ENCODE data around the gene RFWD3. TPM values are rescaled to one million over a fixed set of nuclear protein-coding genes. Genes with fewer than 3 reads are reported as not detected.

Gene RFWD3
- total RNA-seq, 1 donor from 2014 or later: 17.7 TPM

DNA sequence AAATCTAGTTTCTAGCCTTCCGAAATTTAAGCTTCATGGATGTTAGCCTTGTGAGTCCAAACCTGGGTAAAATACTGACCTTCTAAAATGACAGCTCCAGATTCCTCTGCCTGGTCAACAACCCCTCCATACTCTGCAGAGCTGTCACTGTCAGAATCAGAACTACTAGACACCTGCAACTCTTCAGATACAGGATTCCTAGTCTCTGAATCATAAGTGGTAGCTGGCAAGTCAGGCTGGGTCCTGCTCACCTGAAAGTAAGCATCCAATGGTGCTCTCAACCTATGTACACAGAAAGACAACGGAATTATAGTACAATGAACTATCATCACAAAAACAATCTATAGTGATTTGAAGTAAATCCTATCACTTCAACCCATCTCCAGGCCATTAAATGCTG is 14.8 kb downstream of the RFWD3 start:
- Histone ChIP-seq H3K36me3 (ENCODE audit: control insufficient read depth in 3 of 3, insufficient read depth in 3 of 3, low read length in 3 of 3) (peaks cover 0 to 29% (median 24%) of the 10 kb centered on the region in 3 donors), H3K27me3 (ENCODE audit: control insufficient read depth in 3 of 3, insufficient read depth in 3 of 3, low read length in 3 of 3) (no peaks in the 10 kb centered on the region), H3K27ac (ENCODE audit: low read depth, low read length) (no peak overlapping the region), H3K4me3 (ENCODE audit: low read length in 3 of 3) (no peak overlapping the region), H3K4me1 (ENCODE audit: control insufficient read depth in 3 of 3, insufficient read depth in 3 of 3, low read length in 3 of 3) (no peaks in the 10 kb centered on the region), H3K9me3 (ENCODE audit: control insufficient read depth in 3 of 3, low read length in 3 of 3) (no peaks in the 10 kb centered on the region), H3K9ac (ENCODE audit: low read depth in 1 of 3, low read length in 3 of 3) (no peak overlapping the region)

DNA sequence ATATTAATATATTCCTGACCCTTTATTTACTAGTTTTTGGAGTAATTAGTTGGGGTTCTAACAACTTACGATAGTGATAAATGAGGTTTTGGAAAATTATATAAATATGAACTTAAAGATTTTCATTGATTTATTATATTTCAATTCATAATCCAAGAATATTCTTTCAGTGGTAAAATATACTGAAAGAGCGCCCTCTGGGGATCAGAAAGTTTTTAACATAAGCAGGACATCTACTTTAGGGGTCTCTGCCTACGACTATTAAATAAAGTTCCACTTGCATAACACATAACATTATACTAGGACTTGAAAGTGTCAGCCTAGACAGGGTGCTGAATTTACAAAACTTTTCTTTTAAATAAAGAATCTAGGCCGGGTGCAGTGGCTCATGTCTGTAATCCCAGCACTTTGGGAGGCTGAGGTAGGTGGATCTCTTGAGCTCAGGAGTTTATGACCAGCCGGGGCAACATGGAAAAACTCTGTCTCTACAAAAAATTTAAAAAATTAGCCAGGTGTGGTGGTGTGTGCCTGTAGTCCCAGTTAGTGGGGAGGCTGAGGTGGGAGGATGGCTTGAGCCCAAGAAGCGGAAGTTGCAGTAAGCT is 15.6 kb downstream of the RFWD3 start:
- Histone ChIP-seq H3K4me3 (ENCODE audit: low read length in 3 of 3) (no peak overlapping the region), H3K9me3 (ENCODE audit: control insufficient read depth in 3 of 3, low read length in 3 of 3) (no peaks in the 10 kb centered on the region), H3K9ac (ENCODE audit: low read depth in 1 of 3, low read length in 3 of 3) (no peak overlapping the region), H3K4me1 (ENCODE audit: control insufficient read depth in 3 of 3, insufficient read depth in 3 of 3, low read length in 3 of 3) (no peaks in the 10 kb centered on the region), H3K27me3 (ENCODE audit: control insufficient read depth in 3 of 3, insufficient read depth in 3 of 3, low read length in 3 of 3) (no peaks in the 10 kb centered on the region), H3K27ac (ENCODE audit: low read depth, low read length) (no peak overlapping the region), H3K36me3 (ENCODE audit: control insufficient read depth in 3 of 3, insufficient read depth in 3 of 3, low read length in 3 of 3) (peaks cover 2 to 29% (median 24%) of the 10 kb centered on the region in 3 donors)

DNA sequence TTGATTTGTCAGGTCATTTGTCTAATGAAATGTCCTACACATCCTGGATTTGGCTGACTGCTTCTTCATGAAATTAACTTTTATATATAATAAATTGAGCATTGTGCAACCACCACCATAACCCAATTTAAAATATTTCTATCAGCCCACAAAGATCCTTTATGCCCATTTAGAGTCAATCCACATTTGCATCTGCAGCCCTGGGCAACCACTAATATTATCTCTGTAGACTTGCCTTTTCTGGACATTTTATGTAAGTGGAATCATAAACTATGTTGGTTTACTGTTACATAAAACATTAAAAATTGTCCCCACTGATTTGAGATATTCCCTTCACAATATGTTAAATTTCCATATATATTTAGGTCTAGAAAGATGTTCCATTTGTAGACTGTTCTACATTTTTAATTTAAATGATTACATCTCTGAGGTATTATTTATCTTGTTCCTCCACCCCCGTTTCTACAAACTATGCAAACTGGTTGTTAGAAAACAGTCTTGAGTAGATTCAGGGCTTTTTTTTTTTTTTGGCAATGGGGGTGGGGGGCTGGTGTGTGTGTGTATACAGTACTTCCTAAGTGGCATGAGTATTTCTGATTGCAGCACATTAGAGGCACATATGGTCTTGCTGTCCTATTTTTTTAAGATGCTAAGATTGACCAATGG is 16.7 kb downstream of the RFWD3 start:
- Histone ChIP-seq H3K4me1 (ENCODE audit: control insufficient read depth in 3 of 3, insufficient read depth in 3 of 3, low read length in 3 of 3) (no peaks in the 10 kb centered on the region), H3K36me3 (ENCODE audit: control insufficient read depth in 3 of 3, insufficient read depth in 3 of 3, low read length in 3 of 3) (peaks cover 8 to 29% (median 29%) of the 10 kb centered on the region in 3 donors), H3K4me3 (ENCODE audit: low read length in 3 of 3) (no peak overlapping the region), H3K9ac (ENCODE audit: low read depth in 1 of 3, low read length in 3 of 3) (no peak overlapping the region), H3K27ac (ENCODE audit: low read depth, low read length) (no peak overlapping the region), H3K9me3 (ENCODE audit: control insufficient read depth in 3 of 3, low read length in 3 of 3) (no peaks in the 10 kb centered on the region), H3K27me3 (ENCODE audit: control insufficient read depth in 3 of 3, insufficient read depth in 3 of 3, low read length in 3 of 3) (no peaks in the 10 kb centered on the region)

DNA sequence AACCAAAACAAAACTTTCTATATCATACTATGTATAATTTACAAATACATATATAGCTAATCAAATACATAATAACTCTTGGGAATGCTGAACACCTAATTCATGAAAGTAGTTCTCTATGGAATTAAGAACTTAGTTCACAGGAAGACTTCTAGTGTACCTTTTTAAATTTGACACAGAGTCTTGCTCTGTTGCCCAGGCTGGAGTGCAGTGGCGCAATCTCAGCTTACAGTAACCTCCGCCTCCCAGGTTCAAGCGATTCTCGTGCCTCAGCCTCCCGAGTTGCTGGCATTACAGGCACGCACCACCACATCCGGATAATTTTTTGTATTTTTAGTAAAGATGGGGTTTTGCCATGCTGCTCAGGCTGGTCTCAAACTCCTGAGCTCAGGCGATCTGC is 24.7 kb downstream of the RFWD3 start:
- H3K9me3 ChIP-seq (ENCODE audit: control insufficient read depth in 3 of 3, low read length in 3 of 3): no peaks in the 10 kb centered on the region
- no peak overlapping the region for H3K4me3 ChIP-seq (ENCODE audit: low read length in 3 of 3)
- peaks cover 20 to 36% (median 26%) of the 10 kb centered on the region in 3 donors for H3K36me3 ChIP-seq (ENCODE audit: control insufficient read depth in 3 of 3, insufficient read depth in 3 of 3, low read length in 3 of 3)
- no peak overlapping the region for H3K9ac ChIP-seq (ENCODE audit: low read depth in 1 of 3, low read length in 3 of 3)
- no peaks in the 10 kb centered on the region for H3K27me3 ChIP-seq (ENCODE audit: control insufficient read depth in 3 of 3, insufficient read depth in 3 of 3, low read length in 3 of 3)
- no peaks in the 10 kb centered on the region for H3K4me1 ChIP-seq (ENCODE audit: control insufficient read depth in 3 of 3, insufficient read depth in 3 of 3, low read length in 3 of 3)
- no peak overlapping the region for H3K27ac ChIP-seq (ENCODE audit: low read depth, low read length)

DNA sequence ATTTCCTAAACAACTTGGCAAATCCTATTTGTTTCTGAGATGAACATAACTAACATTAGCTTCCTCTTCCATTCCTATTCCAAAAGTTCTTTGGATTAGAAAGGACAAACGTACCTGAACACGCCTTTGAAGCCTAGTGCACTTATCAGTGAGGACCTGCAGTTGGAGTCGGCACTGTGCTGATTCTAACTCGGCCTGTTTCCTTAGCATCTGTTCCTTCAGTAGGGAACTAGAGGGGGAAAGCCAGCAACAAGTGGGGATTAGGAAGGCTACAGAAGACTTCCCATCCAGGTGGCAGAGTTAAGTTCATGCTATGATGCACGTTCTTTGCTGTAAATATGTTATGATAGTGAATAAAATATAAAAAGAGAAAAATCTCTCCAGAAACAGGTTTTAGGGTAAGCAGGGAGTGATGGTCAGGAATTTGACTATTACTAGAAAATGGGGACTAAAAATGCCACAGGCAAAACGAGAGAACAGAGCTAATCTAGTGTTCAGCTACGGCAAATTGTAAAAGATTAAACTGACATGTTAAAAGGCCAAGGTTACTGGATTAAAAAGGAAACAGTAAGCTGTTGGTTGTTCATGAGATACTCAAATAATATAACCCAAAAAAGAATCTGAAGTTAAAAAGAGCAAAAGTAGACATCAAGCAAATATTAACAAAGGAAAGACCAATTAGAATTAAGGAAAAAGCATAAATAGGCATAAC is 28.8 kb downstream of the RFWD3 start:
- Histone ChIP-seq H3K27me3 (ENCODE audit: control insufficient read depth in 3 of 3, insufficient read depth in 3 of 3, low read length in 3 of 3) (no peaks in the 10 kb centered on the region), H3K4me1 (ENCODE audit: control insufficient read depth in 3 of 3, insufficient read depth in 3 of 3, low read length in 3 of 3) (no peaks in the 10 kb centered on the region), H3K27ac (ENCODE audit: low read depth, low read length) (no peak overlapping the region), H3K36me3 (ENCODE audit: control insufficient read depth in 3 of 3, insufficient read depth in 3 of 3, low read length in 3 of 3) (peaks cover 7 to 27% (median 26%) of the 10 kb centered on the region in 3 donors), H3K9ac (ENCODE audit: low read depth in 1 of 3, low read length in 3 of 3) (no peak overlapping the region), H3K9me3 (ENCODE audit: control insufficient read depth in 3 of 3, low read length in 3 of 3) (no peaks in the 10 kb centered on the region), H3K4me3 (ENCODE audit: low read length in 3 of 3) (no peak overlapping the region)

DNA sequence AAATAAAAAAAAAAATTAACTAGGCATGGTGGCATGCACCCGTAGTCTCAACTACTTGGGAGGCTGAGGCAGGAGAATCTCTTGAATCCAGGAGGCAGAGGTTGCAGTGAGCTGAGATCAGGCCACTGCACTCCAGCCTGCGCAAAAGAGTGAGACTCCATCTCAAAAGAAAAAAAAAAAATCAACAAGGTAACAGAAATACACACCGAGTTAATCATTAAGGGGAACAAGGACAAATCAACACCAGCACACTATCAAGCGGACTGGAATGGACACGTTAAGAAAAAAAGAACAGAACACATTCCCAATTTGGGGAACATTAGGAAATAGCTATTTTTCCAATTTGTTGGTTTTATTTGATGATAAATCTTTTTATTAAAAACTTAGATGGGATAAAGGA is 31.4 kb downstream of the RFWD3 start:
- H3K9me3 ChIP-seq (ENCODE audit: control insufficient read depth in 3 of 3, low read length in 3 of 3): no peaks in the 10 kb centered on the region
- no peaks in the 10 kb centered on the region for H3K4me1 ChIP-seq (ENCODE audit: control insufficient read depth in 3 of 3, insufficient read depth in 3 of 3, low read length in 3 of 3)
- no peaks in the 10 kb centered on the region for H3K27me3 ChIP-seq (ENCODE audit: control insufficient read depth in 3 of 3, insufficient read depth in 3 of 3, low read length in 3 of 3)
- no peak overlapping the region for H3K27ac ChIP-seq (ENCODE audit: low read depth, low read length)
- H3K4me3 ChIP-seq (ENCODE audit: low read length in 3 of 3): no peak overlapping the region
- H3K36me3 ChIP-seq (ENCODE audit: control insufficient read depth in 3 of 3, insufficient read depth in 3 of 3, low read length in 3 of 3): peaks cover 11 to 43% (median 39%) of the 10 kb centered on the region in 3 donors
- no peak overlapping the region for H3K9ac ChIP-seq (ENCODE audit: low read depth in 1 of 3, low read length in 3 of 3)

DNA sequence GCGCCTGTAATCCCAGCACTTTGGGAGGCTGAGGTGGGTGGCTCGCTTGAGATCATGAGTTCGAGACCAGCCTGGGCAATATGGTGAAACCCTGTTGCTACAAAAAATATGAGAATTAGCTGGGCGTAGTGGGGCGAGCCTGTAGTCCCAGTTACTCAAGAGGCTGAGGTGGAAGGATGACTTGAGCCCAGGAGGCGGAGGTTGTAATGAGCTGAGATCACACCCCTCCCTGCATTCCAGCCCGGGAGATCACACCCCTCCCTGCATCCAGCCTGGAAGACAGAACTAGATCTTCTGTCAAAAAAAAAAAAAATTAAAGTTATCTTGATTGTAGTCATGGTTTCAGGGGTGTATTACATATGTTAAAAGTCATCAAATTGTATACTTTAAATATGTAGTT is 33.0 kb downstream of the RFWD3 start:
- Histone ChIP-seq H3K36me3 (ENCODE audit: control insufficient read depth in 3 of 3, insufficient read depth in 3 of 3, low read length in 3 of 3) (peaks cover 8 to 49% (median 42%) of the 10 kb centered on the region in 3 donors), H3K27ac (ENCODE audit: low read depth, low read length) (no peak overlapping the region), H3K4me1 (ENCODE audit: control insufficient read depth in 3 of 3, insufficient read depth in 3 of 3, low read length in 3 of 3) (no peaks in the 10 kb centered on the region), H3K9ac (ENCODE audit: low read depth in 1 of 3, low read length in 3 of 3) (no peak overlapping the region), H3K27me3 (ENCODE audit: control insufficient read depth in 3 of 3, insufficient read depth in 3 of 3, low read length in 3 of 3) (no peaks in the 10 kb centered on the region), H3K9me3 (ENCODE audit: control insufficient read depth in 3 of 3, low read length in 3 of 3) (no peaks in the 10 kb centered on the region), H3K4me3 (ENCODE audit: low read length in 3 of 3) (no peak overlapping the region)

DNA sequence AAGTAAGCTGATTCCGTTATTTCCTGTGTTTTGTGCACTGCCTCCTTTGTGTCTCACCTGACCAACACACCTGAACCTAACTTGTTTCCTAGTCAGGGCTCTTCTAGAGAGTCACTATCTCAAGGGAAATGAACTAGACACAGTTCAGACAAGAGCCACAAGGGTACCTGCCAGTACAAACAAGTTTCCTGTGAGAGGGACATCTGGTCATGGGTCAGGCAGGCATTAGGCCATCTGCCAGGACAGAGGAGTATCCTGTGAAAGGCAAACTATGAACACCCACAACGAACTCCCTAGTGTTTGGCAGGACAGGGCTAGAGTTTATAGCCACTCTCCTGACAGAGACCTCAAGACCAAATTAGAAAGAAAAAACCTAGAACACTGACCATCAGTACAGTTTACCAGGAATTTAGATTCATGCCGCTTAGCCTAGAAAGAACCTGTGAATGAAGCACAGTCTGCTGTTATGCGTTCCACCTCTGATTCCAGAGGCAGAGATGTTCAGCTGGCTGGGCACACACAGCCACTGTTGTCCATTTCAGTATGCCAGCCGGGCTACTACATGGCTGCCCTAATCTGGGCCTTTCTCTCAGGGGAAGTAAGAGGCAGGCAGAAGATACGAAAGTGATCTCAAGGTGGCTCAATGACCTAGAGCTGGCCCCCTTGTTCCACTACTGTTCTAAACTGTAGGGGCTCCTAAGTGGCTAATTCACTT is 39.0 kb downstream of the RFWD3 start:
- H3K4me1 ChIP-seq (ENCODE audit: control insufficient read depth in 3 of 3, insufficient read depth in 3 of 3, low read length in 3 of 3): peaks cover 0 to 7% (median 6%) of the 10 kb centered on the region in 3 donors
- peaks cover 31 to 69% (median 66%) of the 10 kb centered on the region in 3 donors for H3K36me3 ChIP-seq (ENCODE audit: control insufficient read depth in 3 of 3, insufficient read depth in 3 of 3, low read length in 3 of 3)
- no peak overlapping the region for H3K9ac ChIP-seq (ENCODE audit: low read depth in 1 of 3, low read length in 3 of 3)
- H3K9me3 ChIP-seq (ENCODE audit: control insufficient read depth in 3 of 3, low read length in 3 of 3): no peaks in the 10 kb centered on the region
- H3K27me3 ChIP-seq (ENCODE audit: control insufficient read depth in 3 of 3, insufficient read depth in 3 of 3, low read length in 3 of 3): no peaks in the 10 kb centered on the region
- no peak overlapping the region for H3K4me3 ChIP-seq (ENCODE audit: low read length in 3 of 3)
- H3K27ac ChIP-seq (ENCODE audit: low read depth, low read length): no peak overlapping the region

DNA sequence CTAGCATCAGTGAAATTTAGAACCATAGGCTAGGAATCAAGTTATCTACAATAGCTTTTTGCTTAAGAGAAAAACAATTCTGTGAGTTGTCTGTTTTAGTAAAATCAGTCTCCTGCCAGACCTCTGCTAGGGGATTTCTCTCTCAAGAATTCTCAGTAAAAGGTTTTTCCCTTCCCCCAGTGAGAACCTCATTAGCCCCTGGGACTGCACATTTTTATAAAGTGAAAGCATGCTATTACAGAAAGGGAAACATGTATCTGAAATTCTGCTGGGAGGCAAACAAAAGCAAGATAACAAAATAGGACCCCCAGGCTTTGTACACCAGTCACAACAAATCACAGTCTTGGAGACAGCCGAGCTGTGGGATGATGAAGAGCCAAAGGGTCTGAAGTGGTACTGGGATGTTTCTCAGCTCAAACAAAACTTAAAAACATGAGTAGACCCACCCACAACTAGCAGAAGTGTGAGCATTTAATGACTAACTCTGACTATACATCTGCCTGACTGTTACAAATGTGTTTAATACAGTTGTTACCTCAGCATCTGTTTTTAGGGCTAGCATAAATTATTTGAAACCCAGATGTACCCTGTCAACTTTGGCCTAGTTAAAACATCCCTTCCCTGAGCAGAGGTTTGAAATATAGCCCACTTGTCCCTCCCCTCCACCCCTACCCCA is 39.8 kb downstream of the RFWD3 start:
- peaks cover 0 to 7% (median 6%) of the 10 kb centered on the region in 3 donors for H3K4me1 ChIP-seq (ENCODE audit: control insufficient read depth in 3 of 3, insufficient read depth in 3 of 3, low read length in 3 of 3)
- no peak overlapping the region for H3K27ac ChIP-seq (ENCODE audit: low read depth, low read length)
- peak overlapping the region in 1 of 3 donors; percentile 30 for H3K9ac ChIP-seq (ENCODE audit: low read depth in 1 of 3, low read length in 3 of 3)
- no peak overlapping the region for H3K4me3 ChIP-seq (ENCODE audit: low read length in 3 of 3)
- H3K9me3 ChIP-seq (ENCODE audit: control insufficient read depth in 3 of 3, low read length in 3 of 3): no peaks in the 10 kb centered on the region
- no peaks in the 10 kb centered on the region for H3K27me3 ChIP-seq (ENCODE audit: control insufficient read depth in 3 of 3, insufficient read depth in 3 of 3, low read length in 3 of 3)
- peaks cover 29 to 65% (median 63%) of the 10 kb centered on the region in 3 donors for H3K36me3 ChIP-seq (ENCODE audit: control insufficient read depth in 3 of 3, insufficient read depth in 3 of 3, low read length in 3 of 3)

Data from skeletal muscle tissue (tissue), 4 donors.